HG03521 (cell line): ENCODE data around the gene INTS4.
"Not testable (repeated sequence)": the region's sequence is repeated elsewhere in the genome, so short reads cannot be mapped to it uniquely, and the experiment has no call there.

Source experiments
- ATAC-seq: cut with Tn5 transposase; IDR thresholded peaks from one replicate; pipeline ENCODE4 v1.9.1; 2021; ENCODE audit warnings: mild to moderate bottlenecking, moderate library complexity; ENCODE audit not compliant: unreplicated experiment

Gene INTS4

DNA sequence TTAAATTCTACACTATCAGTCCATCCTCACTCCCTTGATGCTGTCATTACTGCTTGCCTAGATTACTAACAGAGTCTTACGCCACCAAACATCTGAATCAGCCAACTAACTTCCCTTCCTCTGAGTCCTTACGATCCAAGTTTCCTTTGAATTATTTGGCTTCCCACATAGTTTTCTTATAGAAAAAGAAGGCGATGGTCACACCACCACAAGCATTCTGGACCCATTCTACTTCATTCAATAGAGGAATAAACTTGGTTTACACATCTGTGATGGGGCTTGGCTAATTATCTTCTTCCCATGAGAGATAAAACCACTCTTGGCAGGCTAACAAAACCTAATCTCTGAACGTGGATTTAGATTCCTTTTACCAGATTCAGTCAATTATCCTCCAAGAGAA lies 35.0 kb downstream of the INTS4 start:
- ATAC-seq, result no peak

GRCh38 chr11:77958583-77959177 lies 35.8 kb downstream of the INTS4 start:
- ATAC-seq, result not testable (repeated sequence)

DNA sequence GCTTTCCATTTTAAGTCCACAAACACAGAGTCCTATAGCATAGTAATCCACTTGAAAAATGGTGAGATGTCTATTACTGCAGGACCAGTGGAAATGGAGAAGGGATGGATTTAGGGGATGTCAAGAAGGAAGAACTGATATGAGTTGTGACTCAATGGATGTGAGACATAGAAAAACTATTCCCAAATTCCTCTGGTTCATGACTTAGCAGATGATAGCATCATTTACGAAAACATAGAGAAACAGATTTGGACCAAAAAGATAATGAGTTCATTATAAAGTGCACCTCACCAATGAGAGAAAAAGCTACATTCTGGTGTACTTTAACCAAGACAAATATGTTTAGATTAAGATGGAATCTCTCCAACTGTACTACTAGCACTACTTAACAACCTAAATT lies 51.2 kb downstream of the INTS4 start:
- ATAC-seq, result not testable (repeated sequence)

DNA sequence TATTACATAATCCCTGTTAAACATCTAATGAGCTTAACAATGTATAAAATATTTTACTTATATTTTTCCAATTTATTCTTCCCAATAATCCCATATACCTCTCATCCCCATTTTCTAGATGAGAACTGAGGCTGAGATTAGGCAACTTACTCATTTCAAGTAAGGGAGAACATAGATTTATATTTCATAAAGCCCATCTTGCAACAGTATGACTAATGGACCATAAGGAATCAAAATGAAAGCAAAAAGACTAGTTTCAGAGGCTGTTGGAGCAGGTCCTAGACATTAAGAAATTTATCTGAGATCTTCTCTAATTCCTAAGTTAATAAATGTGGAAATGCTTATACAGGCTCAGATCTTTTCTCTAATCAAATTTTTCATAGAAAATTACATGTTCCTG lies 52.0 kb downstream of the INTS4 start:
- ATAC-seq, result not testable (repeated sequence)

DNA sequence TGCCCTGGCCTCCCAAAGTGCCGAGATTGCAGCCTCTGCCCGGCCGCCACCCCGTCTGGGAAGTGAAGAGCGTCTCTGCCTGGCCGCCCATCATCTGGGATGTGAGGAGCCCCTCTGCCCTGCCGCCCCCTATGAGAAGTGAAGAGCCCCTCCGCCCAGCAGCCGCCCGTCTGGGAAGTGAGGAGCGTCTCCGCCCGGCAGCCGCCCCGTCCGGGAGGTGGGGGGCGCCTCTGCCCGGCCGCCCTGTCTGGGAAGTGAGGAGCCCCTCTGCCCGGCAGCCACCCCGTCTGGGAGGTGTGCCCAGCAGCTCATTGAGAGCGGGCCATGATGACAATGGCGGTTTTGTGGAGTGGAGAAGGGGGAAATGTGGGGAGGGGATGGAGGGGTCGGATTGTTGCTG lies 60.9 kb downstream of the INTS4 start:
- ATAC-seq, result not testable (repeated sequence)

- not testable (repeated sequence) for ATAC-seq
Measured at GRCh38 chr11:77930334-77931208, 63.9 kb downstream of the INTS4 start.

DNA sequence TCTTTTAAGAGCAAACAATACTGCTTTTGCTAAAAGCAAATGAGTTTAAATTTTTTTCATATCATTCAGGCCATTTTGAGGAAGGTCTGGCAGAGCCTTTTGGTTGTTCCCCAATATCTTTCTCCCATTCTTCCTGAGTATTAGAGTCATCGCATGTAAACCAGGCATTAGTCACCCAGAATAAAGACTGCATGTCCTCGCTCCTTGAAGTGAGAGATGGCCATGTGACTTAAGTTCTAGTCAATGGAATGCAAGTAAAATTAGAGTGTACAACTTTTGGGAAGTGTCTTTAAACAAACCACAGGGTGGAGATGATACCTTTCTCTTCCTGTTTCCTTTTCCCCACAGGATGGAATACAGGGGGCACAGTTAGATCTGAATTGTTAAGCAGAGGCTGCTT lies 76.8 kb downstream of the INTS4 start:
- not testable (repeated sequence) for ATAC-seq

GRCh38 chr11:77914307-77914791 lies 80.1 kb downstream of the INTS4 start:
- not testable (repeated sequence) for ATAC-seq

DNA sequence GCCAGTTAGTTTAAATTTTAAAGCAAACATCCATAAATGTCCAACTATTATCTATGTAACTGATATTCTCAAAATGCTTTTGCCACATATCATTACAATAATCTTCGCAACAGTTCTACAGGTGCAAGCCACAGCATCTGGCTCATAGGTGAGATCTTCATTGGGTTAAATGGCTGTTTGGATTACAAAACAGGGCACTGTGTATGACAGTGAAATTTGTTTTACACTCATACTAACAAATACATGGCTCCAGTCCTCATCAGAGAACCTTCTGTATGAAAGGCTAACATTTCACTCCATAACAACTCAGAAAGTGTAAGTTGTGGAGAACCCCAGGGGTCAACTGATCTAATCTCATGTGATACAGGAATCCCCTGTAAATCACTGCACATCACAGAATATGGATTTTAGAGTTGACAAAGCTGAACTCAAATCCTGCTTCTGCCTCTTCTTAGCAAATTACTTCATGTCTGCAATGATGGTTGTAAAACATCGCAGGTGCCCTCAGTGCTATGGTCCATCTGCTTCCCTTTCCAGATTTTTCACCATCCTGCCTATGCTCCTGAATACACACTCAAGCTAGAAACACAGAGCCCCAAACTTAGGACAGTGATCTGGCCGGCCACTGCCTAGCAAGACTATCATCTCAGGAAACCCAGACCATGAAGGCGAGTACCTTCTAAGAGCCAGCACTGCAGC lies 80.7 kb downstream of the INTS4 start:
- not testable (repeated sequence) for ATAC-seq

GRCh38 chr11:77910828-77911227 lies 83.6 kb downstream of the INTS4 start:
- not testable (repeated sequence) for ATAC-seq

- no peak for ATAC-seq
Measured at GRCh38 chr11:77909277-77909676, 85.2 kb downstream of the INTS4 start.

DNA sequence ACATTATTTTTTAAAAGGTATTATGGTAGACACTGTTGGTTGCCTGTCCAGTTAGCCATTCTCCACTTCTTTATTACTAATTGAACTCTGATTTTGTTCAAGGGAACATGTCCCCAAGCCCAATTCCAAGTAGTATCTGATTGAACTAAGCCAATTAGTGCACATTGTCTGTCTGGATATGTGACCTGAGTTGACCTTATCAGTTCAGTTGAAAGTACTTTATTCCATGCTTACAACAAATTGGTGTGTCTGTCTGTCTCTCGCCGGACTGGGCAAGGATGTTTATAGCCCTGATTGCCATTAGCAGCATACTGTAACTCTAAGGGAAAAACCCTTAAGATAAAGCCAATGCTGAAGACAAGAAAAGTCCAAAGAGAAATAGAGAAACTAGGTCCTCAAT lies 85.6 kb downstream of the INTS4 start:
- ATAC-seq, result no peak

DNA sequence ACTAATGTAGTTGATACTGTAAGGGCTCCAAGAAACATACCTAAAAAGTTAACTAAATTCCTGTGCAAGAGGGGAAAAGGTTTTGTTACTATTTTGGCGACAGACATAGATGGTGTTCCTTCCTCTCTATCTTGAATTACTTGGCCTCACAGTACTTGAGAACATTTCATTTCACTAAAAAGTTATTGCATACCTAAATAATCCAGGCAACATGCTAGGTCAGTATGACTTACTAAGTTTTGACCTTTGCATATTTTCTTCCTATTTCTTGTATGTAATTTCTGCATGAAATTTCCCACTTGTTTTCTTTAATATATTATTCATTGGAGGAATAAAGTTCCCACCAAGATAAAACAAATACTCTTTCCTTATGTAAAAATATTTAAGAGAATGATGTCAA lies 99.5 kb downstream of the INTS4 start:
- ATAC-seq, result not testable (repeated sequence)

GRCh38 chr11:77891703-77892102 lies 102.8 kb downstream of the INTS4 start:
- not testable (repeated sequence) for ATAC-seq

- ATAC-seq, result not testable (repeated sequence)
Measured at GRCh38 chr11:77891256-77891655, 103.2 kb downstream of the INTS4 start.

GRCh38 chr11:77890619-77891056 lies 103.8 kb downstream of the INTS4 start:
- not testable (repeated sequence) for ATAC-seq

DNA sequence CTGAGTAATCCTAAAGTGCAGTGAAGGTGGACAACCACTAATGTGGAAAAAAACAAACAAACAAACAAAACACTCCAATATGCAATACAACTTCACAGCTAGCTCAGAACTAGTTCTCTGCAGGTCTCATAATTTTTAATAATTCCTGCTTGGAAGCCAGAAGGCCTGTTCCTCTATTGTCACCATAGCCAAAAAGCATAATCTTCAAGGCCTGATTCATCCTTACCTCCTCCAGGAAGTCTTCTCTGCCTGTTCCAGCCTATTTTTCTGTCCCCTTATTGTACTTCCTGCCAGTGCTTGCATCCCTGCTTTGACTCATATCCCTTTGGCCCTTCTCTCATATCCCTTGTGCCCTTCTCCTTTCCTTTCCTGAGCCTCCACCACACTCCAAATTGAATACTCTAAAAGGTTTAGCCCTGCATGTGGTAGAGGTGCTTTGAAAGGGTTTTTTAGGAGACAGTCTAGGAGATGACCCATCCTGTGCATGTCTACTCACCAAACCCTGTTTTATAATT lies 104.3 kb downstream of the INTS4 start:
- not testable (repeated sequence) for ATAC-seq

DNA sequence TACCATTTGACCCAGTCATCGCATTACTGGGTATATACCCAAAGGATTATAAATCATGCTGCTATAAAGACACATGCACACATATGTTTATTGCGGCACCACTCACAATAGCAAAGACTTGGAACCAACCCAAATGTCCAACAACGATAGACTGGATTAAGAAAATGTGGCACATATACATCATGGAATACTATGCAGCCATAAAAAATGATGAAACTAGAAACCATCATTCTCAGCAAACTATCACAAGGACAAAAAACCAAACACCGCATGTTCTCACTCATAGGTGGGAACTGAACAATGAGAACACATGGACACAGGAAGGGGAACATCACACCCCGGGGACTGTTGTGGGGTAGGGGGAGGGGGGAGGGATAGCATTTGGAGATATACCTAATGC lies 105.4 kb downstream of the INTS4 start:
- ATAC-seq, result not testable (repeated sequence)

GRCh38 chr11:77886401-77886800 lies 108.1 kb downstream of the INTS4 start:
- no peak for ATAC-seq

DNA sequence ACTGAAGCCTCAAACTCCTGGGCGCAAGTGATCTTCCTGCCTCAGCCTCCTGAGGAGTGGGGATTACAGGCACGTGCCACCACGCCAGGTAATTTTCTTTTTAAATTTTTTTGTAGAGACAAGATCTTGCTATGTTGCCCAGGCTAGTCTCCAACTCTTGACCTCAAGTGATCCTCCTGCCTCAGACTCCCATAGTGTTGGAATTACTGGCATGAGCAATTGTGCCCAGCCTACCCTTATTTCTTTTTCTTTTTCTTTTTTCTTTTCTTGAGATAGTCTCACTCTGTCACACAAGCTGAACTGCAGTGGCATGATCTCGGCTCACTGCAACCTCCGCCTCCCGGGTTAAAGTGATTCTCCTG lies 109.7 kb downstream of the INTS4 start:
- ATAC-seq, result no peak

GRCh38 chr11:77884186-77884828 lies 110.2 kb downstream of the INTS4 start:
- ATAC-seq, result no peak
